ENCODE data around the gene MATN4. TPM values are rescaled to one million over a fixed set of nuclear protein-coding genes. Genes with fewer than 3 reads are reported as not detected.

The MATN4 gene
- total and polyA plus RNA-seq, 7 experiments from 2014 or later: 2.3 TPM; not detected in 6

DNA sequence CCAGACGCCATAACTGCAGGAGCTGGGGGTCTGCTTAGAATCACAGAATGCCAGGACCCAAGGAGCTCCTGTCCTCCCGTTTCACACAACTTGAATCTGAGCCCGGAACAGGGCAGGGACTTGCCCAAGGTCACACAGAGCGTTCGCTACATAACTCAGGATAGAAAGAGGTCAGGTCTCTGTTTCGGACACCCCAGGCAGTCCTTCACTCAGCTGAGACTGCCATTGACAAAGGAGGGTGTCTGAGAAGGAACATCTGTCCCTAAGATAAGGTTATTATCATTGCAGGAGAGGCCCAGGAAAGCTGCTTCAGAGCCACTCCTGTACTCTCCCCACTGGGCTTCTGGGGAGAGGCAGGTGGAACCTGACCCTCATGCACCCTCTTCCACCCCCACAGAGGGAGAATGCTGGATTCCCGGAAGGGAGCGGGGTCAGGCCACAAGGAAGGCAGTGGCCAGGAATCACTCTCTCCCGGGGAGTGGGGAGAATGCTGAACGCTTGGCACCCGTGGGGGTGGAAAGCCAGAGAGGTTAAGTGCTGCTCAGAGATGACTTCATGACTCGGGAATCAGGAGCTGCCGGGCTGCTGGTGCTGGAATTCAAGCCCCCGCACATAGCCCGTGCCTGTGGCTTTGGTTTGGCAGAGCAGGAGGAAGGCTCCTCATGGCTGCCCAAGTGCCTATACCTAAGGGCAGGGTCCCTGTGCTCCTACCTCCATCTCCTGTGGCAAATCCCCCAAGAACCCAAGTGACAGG lies 29.4 kb upstream of the MATN4 start:
- Mint-ChIP-seq H3K4me3 (no peak overlapping the region), H3K9me3 (no peaks in the 10 kb centered on the region), H3K36me3 (peaks cover 0 to 7% (median 0%) of the 10 kb centered on the region in 5 donors), H3K27ac (peak overlapping the region in 1 of 9 donors; percentile 56), H3K4me1 (peaks cover 0 to 21% (median 0%) of the 10 kb centered on the region in 7 donors), H3K27me3 (no peaks in the 10 kb centered on the region)
- no peaks in the 10 kb centered on the region for H3K4me1 ChIP-seq (ENCODE audit: control insufficient read depth in 2 of 2, insufficient read depth in 2 of 2, low read length in 2 of 2)
- DNase-seq (no peak), ATAC-seq (no peak)
- intact Hi-C loops (cut with micrococcal nuclease): no loop called here
- no peak overlapping the region for H3K4me3 ChIP-seq (ENCODE audit: low read length)
- H3K9me3 ChIP-seq (ENCODE audit: control insufficient read depth in 2 of 3, low read length in 3 of 3): no peaks in the 10 kb centered on the region
- no peak overlapping the region for H3K27ac ChIP-seq (ENCODE audit: low read depth, low read length)
- ChIA-PET CTCF (interaction anchor here (0.7 kb wide), 2 partner anchors 19 to 35 kb away, joined by 3 to 5 read pairs; no protein-coding TSS in a partner anchor), POLR2A (interaction anchor here (0.5 kb wide), 1 partner anchor 1411 kb away, joined by 3 read pairs; no protein-coding TSS in a partner anchor)
- no peaks in the 10 kb centered on the region for H3K27me3 ChIP-seq (ENCODE audit: control insufficient read depth in 2 of 2, insufficient read depth in 2 of 2, low read length in 2 of 2)
- H3K36me3 ChIP-seq (ENCODE audit: control insufficient read depth in 2 of 3, insufficient read depth in 3 of 3, low read length in 3 of 3): no peaks in the 10 kb centered on the region

DNA sequence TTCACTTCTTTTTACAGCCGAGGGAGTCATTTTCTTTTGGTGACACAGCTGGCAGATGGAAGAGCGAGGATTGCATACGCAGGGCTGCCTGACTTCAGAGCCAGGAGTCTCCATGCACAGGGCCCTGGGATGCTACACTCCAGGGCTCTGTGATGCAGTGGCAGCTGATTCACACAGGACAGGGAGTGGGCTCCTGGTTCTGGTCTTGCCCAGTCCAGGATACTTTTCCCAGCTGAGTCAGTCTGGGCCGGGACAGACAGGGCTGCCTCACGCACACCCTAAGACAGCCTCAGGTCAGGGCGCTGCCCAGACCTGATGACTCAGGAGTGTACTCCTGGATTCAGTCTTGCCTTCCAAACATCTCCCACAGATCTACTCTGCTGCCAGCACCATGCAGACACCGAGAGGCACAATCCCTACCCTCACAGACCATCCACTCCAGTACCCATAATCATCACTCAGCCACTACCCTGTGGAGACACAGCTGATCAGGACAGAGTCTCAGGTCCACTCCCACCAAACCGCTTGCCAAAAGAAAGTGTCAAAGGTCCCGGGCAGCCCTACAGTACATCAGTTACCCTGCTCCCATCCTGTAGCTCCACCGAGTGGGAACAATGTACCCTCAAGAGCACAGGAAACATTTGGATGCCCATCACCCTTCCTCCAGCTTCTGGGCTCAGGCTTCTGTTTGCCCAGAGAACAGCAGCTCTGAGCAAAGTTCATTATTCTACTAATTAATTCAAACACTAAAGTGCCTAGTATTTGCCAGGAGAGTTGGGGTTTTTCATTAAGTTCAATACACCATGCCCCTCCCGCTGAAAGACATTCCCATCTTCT lies 28.6 kb upstream of the MATN4 start:
- peaks cover 0 to 7% (median 0%) of the 10 kb centered on the region in 5 donors for H3K36me3 Mint-ChIP-seq
- intact Hi-C loops (cut with micrococcal nuclease): no loop called here
- Histone ChIP-seq H3K36me3 (ENCODE audit: control insufficient read depth in 2 of 3, insufficient read depth in 3 of 3, low read length in 3 of 3) (no peaks in the 10 kb centered on the region), H3K9me3 (ENCODE audit: control insufficient read depth in 2 of 3, low read length in 3 of 3) (no peaks in the 10 kb centered on the region), H3K27ac (ENCODE audit: low read depth, low read length) (no peak overlapping the region), H3K4me3 (ENCODE audit: low read length) (no peak overlapping the region), H3K4me1 (ENCODE audit: control insufficient read depth in 2 of 2, insufficient read depth in 2 of 2, low read length in 2 of 2) (no peaks in the 10 kb centered on the region), H3K27me3 (ENCODE audit: control insufficient read depth in 2 of 2, insufficient read depth in 2 of 2, low read length in 2 of 2) (no peaks in the 10 kb centered on the region)
- ChIA-PET POLR2A (interaction anchor here (0.5 kb wide), 1 partner anchor 1410 kb away, joined by 3 read pairs; no protein-coding TSS in a partner anchor), CTCF (interaction anchor here (0.7 kb wide), 2 partner anchors 18 to 35 kb away, joined by 3 to 5 read pairs; no protein-coding TSS in a partner anchor)
- DNase-seq (no peak), ATAC-seq (no peak)
- peaks cover 0 to 15% (median 0%) of the 10 kb centered on the region in 7 donors for H3K4me1 Mint-ChIP-seq
- H3K27ac Mint-ChIP-seq: peak overlapping the region in 1 of 9 donors; percentile 56
- no peak overlapping the region for H3K4me3 Mint-ChIP-seq
- H3K27me3 Mint-ChIP-seq: no peaks in the 10 kb centered on the region
- no peaks in the 10 kb centered on the region for H3K9me3 Mint-ChIP-seq

DNA sequence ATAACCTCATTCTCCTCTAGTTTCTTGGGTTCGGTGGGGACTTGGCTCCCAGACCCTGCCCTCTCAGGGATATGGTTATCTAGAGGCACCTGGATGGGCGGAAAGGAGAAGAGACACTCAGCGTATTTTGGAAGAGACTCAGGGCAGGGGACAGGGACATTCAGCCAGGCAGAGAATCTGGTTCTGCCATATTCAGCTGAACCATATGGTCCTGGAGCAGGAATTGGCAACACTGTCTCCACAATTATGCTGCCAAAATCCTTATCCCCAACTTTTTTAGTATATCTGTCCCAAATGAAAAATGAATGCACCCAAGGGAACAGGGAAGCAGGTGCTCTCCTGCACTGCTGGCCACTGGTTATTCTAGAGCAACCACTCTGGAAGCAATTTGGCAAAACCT lies 22.4 kb upstream of the MATN4 start:
- peaks cover 0 to 10% (median 0%) of the 10 kb centered on the region in 7 donors for H3K4me1 Mint-ChIP-seq
- peaks cover 0 to 7% (median 0%) of the 10 kb centered on the region in 5 donors for H3K36me3 Mint-ChIP-seq
- Histone ChIP-seq H3K27ac (ENCODE audit: low read depth, low read length) (no peak overlapping the region), H3K9me3 (ENCODE audit: control insufficient read depth in 2 of 3, low read length in 3 of 3) (no peaks in the 10 kb centered on the region), H3K27me3 (ENCODE audit: control insufficient read depth in 2 of 2, insufficient read depth in 2 of 2, low read length in 2 of 2) (no peaks in the 10 kb centered on the region), H3K4me3 (ENCODE audit: low read length) (no peak overlapping the region), H3K4me1 (ENCODE audit: control insufficient read depth in 2 of 2, insufficient read depth in 2 of 2, low read length in 2 of 2) (no peaks in the 10 kb centered on the region), H3K36me3 (ENCODE audit: control insufficient read depth in 2 of 3, insufficient read depth in 3 of 3, low read length in 3 of 3) (no peaks in the 10 kb centered on the region)
- no peaks in the 10 kb centered on the region for H3K9me3 Mint-ChIP-seq
- DNase-seq: no peak
- CTCF ChIA-PET: no interaction called here
- no peak for ATAC-seq
- H3K4me3 Mint-ChIP-seq: no peak overlapping the region
- intact Hi-C loops (cut with micrococcal nuclease): no loop called here
- POLR2A ChIA-PET: no interaction called here
- no peaks in the 10 kb centered on the region for H3K27me3 Mint-ChIP-seq
- H3K27ac Mint-ChIP-seq: no peak overlapping the region

DNA sequence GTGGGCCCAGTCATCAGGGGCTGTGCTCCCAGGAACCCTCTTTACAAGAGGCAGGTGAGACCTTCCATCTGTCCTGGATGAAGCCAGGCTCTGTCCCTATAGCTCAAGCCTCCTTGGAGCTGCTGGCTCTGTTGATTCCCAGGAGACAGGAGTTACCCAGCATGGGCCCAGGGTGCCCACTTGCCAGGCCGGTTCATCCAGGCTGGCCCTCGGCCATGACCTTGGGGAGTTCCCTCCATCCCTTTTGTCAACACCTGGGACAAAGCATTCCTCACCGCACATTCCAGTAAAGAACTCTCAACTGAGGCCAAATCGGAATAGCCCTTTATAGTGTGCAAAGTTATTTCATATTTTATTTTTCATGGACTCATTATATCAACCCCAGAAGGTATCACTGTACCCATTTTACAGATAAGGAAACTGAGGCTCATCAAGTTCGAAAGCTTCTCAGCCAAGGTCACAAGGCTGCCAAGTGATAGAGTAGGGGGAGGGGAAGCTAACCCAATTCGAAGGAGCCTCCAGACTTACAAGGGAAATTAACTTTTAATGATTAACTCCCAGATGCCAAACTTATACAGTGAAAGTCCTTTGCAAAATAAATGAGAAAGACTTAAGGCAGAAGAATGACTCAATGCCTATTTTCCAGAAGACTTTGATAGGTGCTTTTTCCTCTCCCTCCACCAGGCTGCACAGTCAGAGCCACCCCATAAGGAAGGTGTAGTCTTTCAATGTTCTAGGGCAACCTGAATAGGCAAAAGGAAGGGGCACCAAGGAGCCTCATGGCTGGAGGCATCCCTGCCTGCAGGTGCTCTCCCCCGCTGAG lies 21.6 kb upstream of the MATN4 start:
- Histone ChIP-seq H3K27ac (ENCODE audit: low read depth, low read length) (no peak overlapping the region), H3K9me3 (ENCODE audit: control insufficient read depth in 2 of 3, low read length in 3 of 3) (no peaks in the 10 kb centered on the region), H3K27me3 (ENCODE audit: control insufficient read depth in 2 of 2, insufficient read depth in 2 of 2, low read length in 2 of 2) (no peaks in the 10 kb centered on the region), H3K36me3 (ENCODE audit: control insufficient read depth in 2 of 3, insufficient read depth in 3 of 3, low read length in 3 of 3) (no peaks in the 10 kb centered on the region), H3K4me1 (ENCODE audit: control insufficient read depth in 2 of 2, insufficient read depth in 2 of 2, low read length in 2 of 2) (no peaks in the 10 kb centered on the region), H3K4me3 (ENCODE audit: low read length) (no peak overlapping the region)
- intact Hi-C loops (cut with micrococcal nuclease): no loop called here
- POLR2A ChIA-PET: no interaction called here
- Mint-ChIP-seq H3K4me1 (peaks cover 0 to 10% (median 0%) of the 10 kb centered on the region in 7 donors), H3K27ac (no peak overlapping the region), H3K4me3 (no peak overlapping the region), H3K36me3 (peaks cover 0 to 7% (median 0%) of the 10 kb centered on the region in 5 donors), H3K27me3 (no peaks in the 10 kb centered on the region), H3K9me3 (no peaks in the 10 kb centered on the region)
- DNase-seq (no peak), ATAC-seq (no peak)
- CTCF ChIA-PET: interaction anchor here (0.7 to 1.0 kb wide), 2 partner anchors 11 to 12 kb away, joined by 3 read pairs; no protein-coding TSS in a partner anchor

DNA sequence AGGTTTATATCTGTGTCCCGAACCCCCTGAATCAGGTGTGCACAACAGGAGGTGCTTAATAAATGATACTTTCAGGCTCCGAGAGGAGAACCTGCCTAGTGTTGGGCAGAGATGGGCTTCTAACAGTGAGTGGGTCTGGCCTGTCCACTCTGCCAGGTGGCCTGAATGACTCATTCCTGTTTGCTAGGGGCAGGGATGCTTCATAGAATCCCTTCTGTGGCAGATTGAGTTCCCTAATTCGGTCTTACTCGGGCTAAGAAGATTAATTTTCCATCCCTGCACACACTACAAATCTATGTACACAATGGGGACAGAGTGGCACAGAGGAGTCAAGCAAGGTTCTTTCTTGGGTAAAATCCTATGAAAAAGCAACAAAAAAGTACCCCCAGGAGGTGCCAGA lies 20.4 kb upstream of the MATN4 start:
- peaks cover 0 to 10% (median 0%) of the 10 kb centered on the region in 7 donors for H3K4me1 Mint-ChIP-seq
- POLR2A ChIA-PET: no interaction called here
- CTCF ChIA-PET: no interaction called here

DNA sequence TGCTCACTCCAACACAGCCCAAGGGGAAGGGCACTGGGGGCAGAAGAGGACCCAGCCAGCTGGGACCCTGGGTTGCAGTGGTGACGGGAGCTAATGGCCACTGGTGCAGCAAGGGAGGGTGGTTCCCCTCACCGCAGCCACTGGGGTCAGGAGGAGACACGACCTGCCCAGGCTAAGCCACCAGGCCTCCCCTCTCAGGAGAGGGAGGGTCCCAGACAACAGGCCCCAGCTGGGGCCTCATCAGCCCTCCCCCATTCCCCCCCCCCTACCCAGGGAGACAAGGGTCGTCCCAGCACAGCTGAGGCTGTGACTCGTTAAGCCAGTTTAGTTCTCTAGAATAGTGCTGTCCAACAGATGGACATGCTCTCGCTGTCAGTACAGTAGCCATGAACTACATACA lies 17.3 kb upstream of the MATN4 start:
- DNase-seq (no peak), ATAC-seq (no peak)
- Histone ChIP-seq H3K4me1 (ENCODE audit: control insufficient read depth in 2 of 2, insufficient read depth in 2 of 2, low read length in 2 of 2) (peaks cover 6 to 7% of the 10 kb centered on the region in 2 donors), H3K27ac (ENCODE audit: low read depth, low read length) (no peak overlapping the region), H3K9me3 (ENCODE audit: control insufficient read depth in 2 of 3, low read length in 3 of 3) (no peaks in the 10 kb centered on the region), H3K27me3 (ENCODE audit: control insufficient read depth in 2 of 2, insufficient read depth in 2 of 2, low read length in 2 of 2) (no peaks in the 10 kb centered on the region), H3K36me3 (ENCODE audit: control insufficient read depth in 2 of 3, insufficient read depth in 3 of 3, low read length in 3 of 3) (no peaks in the 10 kb centered on the region), H3K4me3 (ENCODE audit: low read length) (no peak overlapping the region)
- intact Hi-C loops (cut with micrococcal nuclease): no loop called here
- POLR2A ChIA-PET: interaction anchor here (0.5 kb wide), 1 partner anchor 52 kb away, joined by 3 read pairs; no protein-coding TSS in a partner anchor
- H3K36me3 Mint-ChIP-seq: peaks cover 0 to 7% (median 0%) of the 10 kb centered on the region in 5 donors
- no peak overlapping the region for H3K27ac Mint-ChIP-seq
- H3K4me1 Mint-ChIP-seq: peaks cover 0 to 23% (median 10%) of the 10 kb centered on the region in 7 donors
- no peak overlapping the region for H3K4me3 Mint-ChIP-seq
- H3K27me3 Mint-ChIP-seq: no peaks in the 10 kb centered on the region
- CTCF ChIA-PET: interaction anchor here (1.1 kb wide), 1 partner anchor 458 kb away, joined by 4 read pairs; no protein-coding TSS in a partner anchor
- no peaks in the 10 kb centered on the region for H3K9me3 Mint-ChIP-seq

More for the DNA sequence above, 20.4 kb upstream of the MATN4 start:
- Mint-ChIP-seq H3K4me3 (no peak overlapping the region), H3K9me3 (no peaks in the 10 kb centered on the region), H3K36me3 (peaks cover 0 to 7% (median 0%) of the 10 kb centered on the region in 5 donors), H3K27me3 (no peaks in the 10 kb centered on the region), H3K27ac (no peak overlapping the region)
- H3K4me3 ChIP-seq (ENCODE audit: low read length): no peak overlapping the region
- no peaks in the 10 kb centered on the region for H3K9me3 ChIP-seq (ENCODE audit: control insufficient read depth in 2 of 3, low read length in 3 of 3)
- ATAC-seq (no peak), DNase-seq (no peak)
- H3K4me1 ChIP-seq (ENCODE audit: control insufficient read depth in 2 of 2, insufficient read depth in 2 of 2, low read length in 2 of 2): no peaks in the 10 kb centered on the region
- H3K27ac ChIP-seq (ENCODE audit: low read depth, low read length): no peak overlapping the region
- intact Hi-C loops (cut with micrococcal nuclease): no loop called here
- no peaks in the 10 kb centered on the region for H3K36me3 ChIP-seq (ENCODE audit: control insufficient read depth in 2 of 3, insufficient read depth in 3 of 3, low read length in 3 of 3)
- no peaks in the 10 kb centered on the region for H3K27me3 ChIP-seq (ENCODE audit: control insufficient read depth in 2 of 2, insufficient read depth in 2 of 2, low read length in 2 of 2)
